ENCODE measurements around the gene CD247. TPM values are rescaled to one million over a fixed set of nuclear protein-coding genes. Genes with fewer than 3 reads are reported as not detected.
"Not testable (repeated sequence)": the region's sequence is repeated elsewhere in the genome, so short reads cannot be mapped to it uniquely, and the experiment has no call there.

CD247 gene
- total RNA-seq, 4 donors from 2014 or later = 1.3 to 3.1 (median 1.4) TPM

GRCh38 chr1:167563579-167564246, 45.4 kb upstream of the CD247 start:
- H3K27ac ChIP-seq = no peak overlapping the region
- 66 to 68% methylated on average over 6 to 7 of the region's 7 CpGs for WGBS, 2 donors
- intact Hi-C loops (cut with DNase I) = no loop called here

DNA sequence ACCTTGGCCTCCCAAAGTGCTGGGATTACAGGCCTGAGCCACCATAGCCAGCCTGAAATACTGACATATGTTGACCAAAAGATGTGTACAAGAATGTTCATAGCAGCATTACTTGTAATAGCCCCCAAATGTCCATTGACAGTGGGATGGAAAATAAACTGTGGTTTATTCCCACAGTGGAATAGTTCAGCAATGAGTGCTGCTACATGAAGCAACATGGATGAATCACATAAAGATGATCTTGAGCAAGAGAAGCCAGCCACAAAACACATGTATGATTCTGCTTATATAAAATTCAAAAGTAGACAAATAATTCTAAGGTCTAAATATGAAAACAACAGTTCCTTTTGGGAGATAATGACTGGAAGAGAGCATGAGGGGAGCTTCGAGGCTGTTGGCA, 44.4 kb upstream of the CD247 start:
- H3K4me3 ChIP-seq (replicated peaks in 1 of 3) = no peak overlapping the region
- intact Hi-C loops (cut with DNase I) = no loop called here
- no peak for DNase-seq
- no peaks in the 10 kb centered on the region for H3K9me3 ChIP-seq
- TF ChIP-seq POLR2A (IDR thresholded peaks at IDR 0.05) = no peak
- no peak for TF ChIP-seq CTCF (IDR thresholded peaks at IDR 0.05)
- 44 to 100% methylated on average over 1 of the region's 1 CpG for WGBS, 2 donors
- H3K4me1 ChIP-seq = no peaks in the 10 kb centered on the region
- H3K27ac ChIP-seq = no peak overlapping the region
- H3K36me3 ChIP-seq = no peaks in the 10 kb centered on the region
- no peaks in the 10 kb centered on the region for H3K27me3 ChIP-seq

More at GRCh38 chr1:167563579-167564246, 45.4 kb upstream of the CD247 start:
- Histone ChIP-seq H3K27me3 (no peaks in the 10 kb centered on the region), H3K4me3 (replicated peaks in 1 of 3) (no peak overlapping the region), H3K36me3 (no peaks in the 10 kb centered on the region), H3K9me3 (no peaks in the 10 kb centered on the region), H3K4me1 (no peaks in the 10 kb centered on the region)
- peak; percentile 20 to 42 for DNase-seq
- TF ChIP-seq POLR2A (IDR thresholded peaks at IDR 0.05) (no peak), CTCF (IDR thresholded peaks at IDR 0.05) (no peak)

GRCh38 chr1:167561753-167562152, 43.4 kb upstream of the CD247 start:
- no peaks in the 10 kb centered on the region for H3K9me3 ChIP-seq
- no peak overlapping the region for H3K4me3 ChIP-seq (replicated peaks in 1 of 3)
- no peak for DNase-seq
- no peaks in the 10 kb centered on the region for H3K27me3 ChIP-seq
- H3K4me1 ChIP-seq = no peaks in the 10 kb centered on the region
- no peak for TF ChIP-seq POLR2A (IDR thresholded peaks at IDR 0.05)
- no peak for TF ChIP-seq CTCF (IDR thresholded peaks at IDR 0.05)
- WGBS, 2 donors = 89 to 90% methylated on average over 6 of the region's 6 CpGs
- intact Hi-C loops (cut with DNase I) = no loop called here
- no peaks in the 10 kb centered on the region for H3K36me3 ChIP-seq
- H3K27ac ChIP-seq = no peak overlapping the region

GRCh38 chr1:167555971-167556714, 37.8 kb upstream of the CD247 start:
- no peak overlapping the region for H3K4me3 ChIP-seq (replicated peaks in 1 of 3)
- peak overlapping the region in 2 of 3 donors; percentile 3 to 56 for H3K27ac ChIP-seq
- intact Hi-C loops (cut with DNase I) = loop anchor here (5.0 kb wide), 1 partner anchor 489 kb away; no protein-coding TSS in a partner anchor
- no peaks in the 10 kb centered on the region for H3K9me3 ChIP-seq
- H3K4me1 ChIP-seq = peaks cover 18 to 31% of the 10 kb centered on the region in 2 donors
- 9 to 19% methylated on average over 5 of the region's 5 CpGs for WGBS, 2 donors
- H3K27me3 ChIP-seq = no peaks in the 10 kb centered on the region
- no peaks in the 10 kb centered on the region for H3K36me3 ChIP-seq
- DNase-seq = peak; percentile 87 to 88
- peak in 1 of 2 donors; percentile 25 for TF ChIP-seq POLR2A (IDR thresholded peaks at IDR 0.05)
- peak; percentile 79 to 96 (median 86) for TF ChIP-seq CTCF (IDR thresholded peaks at IDR 0.05)

GRCh38 chr1:167555072-167555471, 36.7 kb upstream of the CD247 start:
- peaks cover 20 to 34% of the 10 kb centered on the region in 2 donors for H3K4me1 ChIP-seq
- H3K36me3 ChIP-seq; H3K27me3 ChIP-seq; H3K27ac ChIP-seq; DNase-seq; H3K4me3 ChIP-seq (replicated peaks in 1 of 3); H3K9me3 ChIP-seq: not testable (repeated sequence)
- 100% methylated on average over 1 of the region's 1 CpG for WGBS, 2 donors
- intact Hi-C loops (cut with DNase I) = loop anchor here (5.0 kb wide), 1 partner anchor 488 kb away; no protein-coding TSS in a partner anchor

Measured in thyroid gland (tissue), 4 donors.